Ovary (tissue), 9 donors: ENCODE data around the gene MTHFD1L. TPM values are rescaled to one million over a fixed set of nuclear protein-coding genes. Genes with fewer than 3 reads are reported as not detected.

Experiments
- DNase-seq, 5 donors: peaks; one replicate each; pipeline ENCODE4 v3.0.0-alpha.2; 2019 to 2020
- H3K27ac ChIP-seq, 2 donors: fragments of 200-600 bp; one replicate each; pipeline versions ENCODE4 v1.5.1 to v1.8.0; 2019 to 2022
- H3K27me3 ChIP-seq: fragments of 200-600 bp; one replicate; pipeline ENCODE4 v1.8.0; 2022
- H3K36me3 ChIP-seq: fragments of 200-600 bp; sonication (generic); one replicate; pipeline ENCODE4 v1.5.1; 2019
- H3K4me1 ChIP-seq: one replicate; pipeline ENCODE4 v1.8.1; 2013; ENCODE audit warnings: mild to moderate bottlenecking, moderate library complexity; ENCODE audit not compliant: insufficient read depth
- H3K4me3 ChIP-seq: fragments of 200-600 bp; sonication (generic); one replicate; pipeline ENCODE4 v1.5.1; 2017
- H3K9me3 ChIP-seq, 2 donors: fragments of 200-600 bp in 1 of 2; sonication (generic) in 1 of 2; one replicate each; pipeline versions ENCODE4 v1.5.1 to v1.8.1; 2013 to 2019; ENCODE audit warnings: mild to moderate bottlenecking in 1 of 2, moderate library complexity in 1 of 2
- CTCF ChIP-seq, 3 donors: fragments of 450-650 bp in 2 of 3; fragments of 200-600 bp in 1 of 3; IDR thresholded peaks; one replicate each; pipeline versions ENCODE4 v1.5.1 to v1.8.0; 2016 to 2022; ENCODE audit warnings: antibody characterized with exemption in 3 of 3, mild to moderate bottlenecking in 1 of 3
- EP300 ChIP-seq: sonication (generic); formaldehyde crosslinking; IDR thresholded peaks from one replicate; pipeline ENCODE4 v1.6.1; 2017; ENCODE audit warnings: antibody characterized with exemption
- POLR2A ChIP-seq: fragments of 450-650 bp; IDR thresholded peaks from one replicate; pipeline ENCODE4 v1.6.1; 2017; ENCODE audit warnings: antibody characterized with exemption, mild to moderate bottlenecking, moderate library complexity
- WGBS, 3 donors: extraction: QIAGEN DNeasy Blood & Tissue Kit in 1 of 3; methylation state at CpG; one replicate each; pipeline versions ENCODE4 v1.1.5 to v1.1.7; 2013 to 2017; 5-methylcytosine and 5-hydroxymethylcytosine counted together
- intact Hi-C, 4 donors: fragments of 100-400 bp; cut with DNase I; formaldehyde crosslinking; loops; one replicate each; pipeline versions ENCODE4 v1.11.0 to v1.15.1; 2022 to 2023
- polyA plus RNA-seq, 2 donors: library from polyadenylated mRNA; stranded (reverse); fragments of 200-250 nt in 1 of 2; fragments of 350-450 nt in 1 of 2; fragmentation: Illumina TruSeq in 1 of 2; extraction: RNeasy Lipid Tissue Mini Kit (QIAGEN cat#74804) in 1 of 2; gene quantifications; one replicate each; pipeline ENCODE4 v1.2.3, GENCODE V29; 2013 to 2014
- total RNA-seq, 7 donors: library from RNA; depleted of rRNA in 2 of 7; stranded (reverse); fragments of >200 nt in 2 of 7; fragmentation: NEBNext Ultra II Directional in 3 of 7; extraction: Animal tissue kit (Norgen Biotek cat#: 25700) in 3 of 7; gene quantifications; one replicate each; pipeline versions ENCODE4 v1.1.0 to v1.2.4, GENCODE V29; 2016 to 2023
- donor health status: DM: no; HTN: no; CAD: no; lungs with moderate emphysema.
- donor health status: DM: no; HTN: no; CAD: no.
- donor health status: Bipolar disorder and iron deficiency.
- donor health status: DM: yes; HTN: yes; CAD: no.
- donor health status: DM: no; HTN: no; CAD: no.
- donor health status: DM: yes; HTN: yes; CAD: no.

The MTHFD1L gene
- total and polyA plus RNA-seq, 9 donors, result 13.0 to 91.1 (median 23.6) TPM

- Histone ChIP-seq H3K27ac (peak overlapping the region; percentile 23 to 77), H3K36me3 (no peaks in the 10 kb centered on the region), H3K9me3 (no peaks in the 10 kb centered on the region), H3K4me3 (no peak overlapping the region), H3K27me3 (no peaks in the 10 kb centered on the region), H3K4me1 (peaks cover 19% of the 10 kb centered on the region)
- peak in 2 of 5 donors; percentile 6 to 11 for DNase-seq
- WGBS, 3 donors, result 62 to 70% (median 68%) methylated on average over 6 of the region's 6 CpGs
- no peak for TF ChIP-seq POLR2A
- TF ChIP-seq EP300, result no peak
- TF ChIP-seq CTCF (IDR thresholded peaks at IDR 0.05), result no peak
- intact Hi-C loops, result no loop called here
Observed at GRCh38 chr6:151068761-151069312, 203.3 kb downstream of the MTHFD1L start.

- no peak for TF ChIP-seq CTCF (IDR thresholded peaks at IDR 0.05)
- TF ChIP-seq POLR2A, result no peak
- TF ChIP-seq EP300, result no peak
- H3K27me3 ChIP-seq, result no peaks in the 10 kb centered on the region
- H3K36me3 ChIP-seq, result no peaks in the 10 kb centered on the region
- H3K9me3 ChIP-seq, result no peaks in the 10 kb centered on the region
- peak in 2 of 5 donors; percentile 20 to 24 for DNase-seq
- intact Hi-C loops, result no loop called here
- peak overlapping the region in 1 of 2 donors; percentile 77 for H3K27ac ChIP-seq
- 89 to 95% (median 91%) methylated on average over 8 of the region's 8 CpGs for whole genome bisulfite sequencing, 3 donors
- no peak overlapping the region for H3K4me3 ChIP-seq
- peaks cover 17% of the 10 kb centered on the region for H3K4me1 ChIP-seq
Observed at GRCh38 chr6:151069641-151070040, 204.1 kb downstream of the MTHFD1L start.

- H3K36me3 ChIP-seq, result no peaks in the 10 kb centered on the region
- peaks cover 15% of the 10 kb centered on the region for H3K4me1 ChIP-seq
- no peaks in the 10 kb centered on the region for H3K9me3 ChIP-seq
- peak overlapping the region; percentile 17 to 77 for H3K27ac ChIP-seq
- H3K4me3 ChIP-seq, result peak overlapping the region; percentile 27
- 4 to 15% (median 5%) methylated on average over 3 of the region's 3 CpGs for WGBS, 3 donors
- no peak for TF ChIP-seq POLR2A
- TF ChIP-seq EP300, result no peak
- TF ChIP-seq CTCF (IDR thresholded peaks at IDR 0.05), result no peak
- intact Hi-C loops, result no loop called here
- peak in 2 of 5 donors; percentile 8 to 10 for DNase-seq
- H3K27me3 ChIP-seq, result no peaks in the 10 kb centered on the region
Observed at GRCh38 chr6:151070631-151071051, 205.1 kb downstream of the MTHFD1L start.

GRCh38 chr6:151071295-151071694 lies 205.8 kb downstream of the MTHFD1L start:
- H3K36me3 ChIP-seq, result no peaks in the 10 kb centered on the region
- H3K4me1 ChIP-seq, result peaks cover 15% of the 10 kb centered on the region
- intact Hi-C loops, result no loop called here
- H3K4me3 ChIP-seq, result peak overlapping the region; percentile 27
- WGBS, 3 donors, result 3 to 9% (median 5%) methylated on average over 8 of the region's 8 CpGs
- H3K27ac ChIP-seq, result peak overlapping the region; percentile 12 to 77
- H3K27me3 ChIP-seq, result no peaks in the 10 kb centered on the region
- TF ChIP-seq EP300, result no peak
- no peak for TF ChIP-seq POLR2A
- TF ChIP-seq CTCF (IDR thresholded peaks at IDR 0.05), result no peak
- no peaks in the 10 kb centered on the region for H3K9me3 ChIP-seq
- DNase-seq, result peak; percentile 64 to 74 (median 72)
